KOPT-K1 (cell line): ENCODE measurements around the gene VEGFB.

Source experiments
- H3K27ac ChIP-seq: fragments of 200-600 bp; sonication (generic); 2 replicates; pipeline ENCODE4 v1.5.1; 2016; ENCODE audit warnings: antibody characterized with exemption, mild to moderate bottlenecking, low read depth, low read length; ENCODE audit not compliant: poor library complexity, severe bottlenecking
- H3K36me3 ChIP-seq: fragments of 200-600 bp; sonication (generic); 2 replicates; pipeline ENCODE4 v1.5.1; 2017; ENCODE audit warnings: antibody characterized with exemption, mild to moderate bottlenecking, low read length, moderate library complexity; ENCODE audit not compliant: insufficient read depth
- H3K9me3 ChIP-seq: fragments of 200-600 bp; sonication (generic); 2 replicates; pipeline ENCODE4 v1.5.1; 2017; ENCODE audit warnings: antibody characterized with exemption, low read length, mild to moderate bottlenecking; ENCODE audit not compliant: insufficient read depth, poor library complexity, severe bottlenecking

VEGFB gene

GRCh38 chr11:64265176-64266160, 31.1 kb downstream of the VEGFB start:
- H3K36me3 ChIP-seq, result no peaks in the 10 kb centered on the region; the same call in 1 of the 2 replicates
- no peak overlapping the region for H3K27ac ChIP-seq
- H3K9me3 ChIP-seq, result no peaks in the 10 kb centered on the region

- Histone ChIP-seq H3K36me3 (no peaks in the 10 kb centered on the region; the same call in 1 of the 2 replicates), H3K27ac (no peak overlapping the region), H3K9me3 (no peaks in the 10 kb centered on the region)
Observed at GRCh38 chr11:64266339-64266738, 32.0 kb downstream of the VEGFB start.

- Histone ChIP-seq H3K9me3 (no peaks in the 10 kb centered on the region), H3K36me3 (peaks cover 3% of the 10 kb centered on the region; the same call in 1 of the 2 replicates), H3K27ac (peak overlapping the region; percentile 88)
Observed at GRCh38 chr11:64267207-64267945, 33.0 kb downstream of the VEGFB start.

- H3K36me3 ChIP-seq, result peaks cover 4% of the 10 kb centered on the region; the same call in 1 of the 2 replicates
- no peaks in the 10 kb centered on the region for H3K9me3 ChIP-seq
- peak overlapping the region; percentile 88 for H3K27ac ChIP-seq
Observed at GRCh38 chr11:64268025-64268892, 33.9 kb downstream of the VEGFB start.

GRCh38 chr11:64268893-64269539, 34.6 kb downstream of the VEGFB start:
- peaks cover 4% of the 10 kb centered on the region; the same call in 1 of the 2 replicates for H3K36me3 ChIP-seq
- no peaks in the 10 kb centered on the region for H3K9me3 ChIP-seq
- peak overlapping the region; percentile 88 for H3K27ac ChIP-seq

GRCh38 chr11:64269540-64270220, 35.3 kb downstream of the VEGFB start:
- Histone ChIP-seq H3K36me3 (peaks cover 4% of the 10 kb centered on the region; the same call in 1 of the 2 replicates), H3K9me3 (no peaks in the 10 kb centered on the region), H3K27ac (peak overlapping the region; percentile 88)

GRCh38 chr11:64275031-64275800, 40.8 kb downstream of the VEGFB start:
- no peaks in the 10 kb centered on the region for H3K9me3 ChIP-seq
- H3K27ac ChIP-seq, result no peak overlapping the region
- peaks cover 45% of the 10 kb centered on the region for H3K36me3 ChIP-seq

GRCh38 chr11:64275841-64276240, 41.5 kb downstream of the VEGFB start:
- no peak overlapping the region for H3K27ac ChIP-seq
- peaks cover 45% of the 10 kb centered on the region for H3K36me3 ChIP-seq
- H3K9me3 ChIP-seq, result no peaks in the 10 kb centered on the region

- Histone ChIP-seq H3K9me3 (no peaks in the 10 kb centered on the region), H3K36me3 (peaks cover 53% of the 10 kb centered on the region), H3K27ac (no peak overlapping the region)
Observed at GRCh38 chr11:64276653-64277431, 42.5 kb downstream of the VEGFB start.

GRCh38 chr11:64278576-64279190, 44.3 kb downstream of the VEGFB start:
- Histone ChIP-seq H3K9me3 (no peaks in the 10 kb centered on the region), H3K36me3 (peaks cover 56% of the 10 kb centered on the region), H3K27ac (no peak overlapping the region)

- Histone ChIP-seq H3K36me3 (peaks cover 34% of the 10 kb centered on the region), H3K9me3 (no peaks in the 10 kb centered on the region), H3K27ac (no peak overlapping the region)
Observed at GRCh38 chr11:64281957-64282770, 47.8 kb downstream of the VEGFB start.
